K562 (cell line): Measurements from ENCODE around the gene CYB5B. TPM values are rescaled to one million over a fixed set of nuclear protein-coding genes. Genes with fewer than 3 reads are reported as not detected.

Source experiments
- CREBBP ChIP-seq: IDR thresholded peaks from one replicate; pipeline ENCODE4 v1.6.1; 2012; ENCODE audit warnings: low read depth, mild to moderate bottlenecking, control low read depth, inconsistent platforms, low read length
- HDAC6 ChIP-seq: IDR thresholded peaks from 2 replicates; pipeline ENCODE4 v1.6.1; 2012; ENCODE audit warnings: low read depth, mild to moderate bottlenecking, control low read depth, inconsistent platforms, low read length, moderate library complexity
- L3MBTL2 ChIP-seq: fragments of 450-650 bp; IDR thresholded peaks from 2 replicates; pipeline ENCODE4 v1.6.1; 2016; ENCODE audit warnings: mild to moderate bottlenecking, moderate library complexity
- NFIC ChIP-seq: fragments of 450-650 bp; IDR thresholded peaks from 2 replicates; pipeline ENCODE4 v1.6.1; 2017; ENCODE audit warnings: mild to moderate bottlenecking, inconsistent platforms
- NR2C1 ChIP-seq, 2 experiments: fragments of 450-650 bp; IDR thresholded peaks; 2 replicates each; pipeline ENCODE4 v1.6.1; 2017; ENCODE audit warnings: mild to moderate bottlenecking in 2 of 2, antibody characterized with exemption in 1 of 2, inconsistent platforms in 1 of 2, missing compliant biosample characterization in 1 of 2, missing genetic modification characterization in 1 of 2
- ZNF696 ChIP-seq: fragments of 250-450 bp; sonication (Bioruptor Pico); conservative IDR thresholded peaks from 2 replicates; pipeline ENCODE4 v1.4.0; 2020; ENCODE audit warnings: mild to moderate bottlenecking, moderate library complexity
- polyA plus RNA-seq, 8 experiments: library from polyadenylated mRNA; depleted of rRNA in 4 of 8; stranded (reverse) in 5 of 8; unstranded in 3 of 8; fragments of >200 nt; fragmentation: Nextera tagmentation in 2 of 8; fragmentation: Illumina TruSeq in 1 of 8; extraction: Ambion mirVana in 2 of 8; extraction: Trizol in 1 of 8; gene quantifications; 2 replicates each; pipeline versions ENCODE4 v1.2.1 to v1.2.3, GENCODE V29; 2011 to 2014; ENCODE audit warnings: inconsistent platforms in 1 of 8, missing spikeins in 1 of 8
- total RNA-seq, 7 experiments: library from RNA; depleted of rRNA in 6 of 7; stranded (reverse); fragments of >200 nt in 6 of 7; fragmentation: Illumina TruSeq in 2 of 7; extraction: Trizol in 2 of 7; gene quantifications; 2 replicates each; pipeline versions ENCODE4 v1.2.1 to v1.2.3, GENCODE V29; 2011 to 2021; ENCODE audit warnings: low replicate concordance in 1 of 7
- TF ChIP-seq, protein P1 (sequence below): fragments of 450-650 bp; IDR thresholded peaks from 2 replicates; pipeline ENCODE4 v1.6.1; 2016; ENCODE audit warnings: low read depth
- TF ChIP-seq, protein P2 (sequence below): fragments of 450-650 bp; formaldehyde crosslinking; IDR thresholded peaks from 2 replicates; pipeline ENCODE4 v1.4.0; 2022; ENCODE audit warnings: missing genetic modification characterization
- TF ChIP-seq, protein P3 (sequence below): fragments of 250-450 bp; sonication (Bioruptor Pico); IDR thresholded peaks from 2 replicates; pipeline ENCODE4 v1.8.0; 2021; ENCODE audit warnings: borderline replicate concordance, mild to moderate bottlenecking, moderate library complexity; ENCODE audit not compliant: poor library complexity, severe bottlenecking
- TF ChIP-seq, protein P4 (sequence below): fragments of 250-450 bp; sonication (Bioruptor Pico); IDR thresholded peaks from 2 replicates; pipeline ENCODE4 v1.4.0; 2020

The CYB5B gene
- total and polyA plus RNA-seq, 9 of the 15 experiments (the other 6 are each of a cell fraction or from before 2014, with no cell fraction given) = 29.9 to 274 (median 136) TPM

DNA sequence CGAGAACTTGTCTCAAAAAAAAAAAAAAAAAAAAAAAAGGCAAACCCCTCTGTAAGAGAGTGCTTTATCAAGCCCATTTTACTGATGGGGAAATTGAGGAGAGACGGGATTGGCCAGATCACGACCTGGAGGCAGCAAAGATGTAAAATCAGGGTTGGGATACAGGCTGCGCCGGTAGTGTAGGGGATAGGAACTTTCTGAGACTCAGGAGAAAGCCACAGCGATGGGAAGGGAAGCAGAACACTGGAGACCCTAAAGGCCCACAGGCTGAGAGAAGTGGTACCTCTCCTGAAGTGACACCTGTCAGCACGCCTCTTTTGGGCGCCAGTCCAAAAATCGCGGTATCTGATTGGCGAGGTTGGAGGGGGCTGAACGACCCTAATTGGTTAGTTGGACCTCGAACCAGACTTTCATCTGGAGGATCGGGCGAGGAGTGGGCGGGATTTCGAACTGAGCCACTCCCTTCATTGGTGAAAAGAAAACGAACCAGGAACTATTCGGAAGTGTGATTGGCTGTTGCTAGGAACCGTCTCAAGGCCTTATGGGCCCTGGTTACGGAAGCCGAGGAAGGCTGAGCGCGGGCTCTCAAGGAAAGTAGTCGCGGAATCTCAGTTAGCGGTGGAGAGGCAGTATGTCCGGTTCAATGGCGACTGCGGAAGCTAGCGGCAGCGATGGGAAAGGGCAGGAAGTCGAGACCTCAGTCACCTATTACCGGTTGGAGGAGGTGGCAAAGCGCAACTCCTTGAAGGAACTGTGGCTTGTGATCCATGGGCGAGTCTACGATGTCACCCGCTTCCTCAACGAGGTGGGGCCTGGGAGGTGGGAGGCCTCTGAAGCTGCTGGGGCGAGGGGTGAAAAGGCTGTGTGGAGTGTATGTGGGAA, at the start of gene CYB5B (continued):
- TF ChIP-seq, protein P1, sequence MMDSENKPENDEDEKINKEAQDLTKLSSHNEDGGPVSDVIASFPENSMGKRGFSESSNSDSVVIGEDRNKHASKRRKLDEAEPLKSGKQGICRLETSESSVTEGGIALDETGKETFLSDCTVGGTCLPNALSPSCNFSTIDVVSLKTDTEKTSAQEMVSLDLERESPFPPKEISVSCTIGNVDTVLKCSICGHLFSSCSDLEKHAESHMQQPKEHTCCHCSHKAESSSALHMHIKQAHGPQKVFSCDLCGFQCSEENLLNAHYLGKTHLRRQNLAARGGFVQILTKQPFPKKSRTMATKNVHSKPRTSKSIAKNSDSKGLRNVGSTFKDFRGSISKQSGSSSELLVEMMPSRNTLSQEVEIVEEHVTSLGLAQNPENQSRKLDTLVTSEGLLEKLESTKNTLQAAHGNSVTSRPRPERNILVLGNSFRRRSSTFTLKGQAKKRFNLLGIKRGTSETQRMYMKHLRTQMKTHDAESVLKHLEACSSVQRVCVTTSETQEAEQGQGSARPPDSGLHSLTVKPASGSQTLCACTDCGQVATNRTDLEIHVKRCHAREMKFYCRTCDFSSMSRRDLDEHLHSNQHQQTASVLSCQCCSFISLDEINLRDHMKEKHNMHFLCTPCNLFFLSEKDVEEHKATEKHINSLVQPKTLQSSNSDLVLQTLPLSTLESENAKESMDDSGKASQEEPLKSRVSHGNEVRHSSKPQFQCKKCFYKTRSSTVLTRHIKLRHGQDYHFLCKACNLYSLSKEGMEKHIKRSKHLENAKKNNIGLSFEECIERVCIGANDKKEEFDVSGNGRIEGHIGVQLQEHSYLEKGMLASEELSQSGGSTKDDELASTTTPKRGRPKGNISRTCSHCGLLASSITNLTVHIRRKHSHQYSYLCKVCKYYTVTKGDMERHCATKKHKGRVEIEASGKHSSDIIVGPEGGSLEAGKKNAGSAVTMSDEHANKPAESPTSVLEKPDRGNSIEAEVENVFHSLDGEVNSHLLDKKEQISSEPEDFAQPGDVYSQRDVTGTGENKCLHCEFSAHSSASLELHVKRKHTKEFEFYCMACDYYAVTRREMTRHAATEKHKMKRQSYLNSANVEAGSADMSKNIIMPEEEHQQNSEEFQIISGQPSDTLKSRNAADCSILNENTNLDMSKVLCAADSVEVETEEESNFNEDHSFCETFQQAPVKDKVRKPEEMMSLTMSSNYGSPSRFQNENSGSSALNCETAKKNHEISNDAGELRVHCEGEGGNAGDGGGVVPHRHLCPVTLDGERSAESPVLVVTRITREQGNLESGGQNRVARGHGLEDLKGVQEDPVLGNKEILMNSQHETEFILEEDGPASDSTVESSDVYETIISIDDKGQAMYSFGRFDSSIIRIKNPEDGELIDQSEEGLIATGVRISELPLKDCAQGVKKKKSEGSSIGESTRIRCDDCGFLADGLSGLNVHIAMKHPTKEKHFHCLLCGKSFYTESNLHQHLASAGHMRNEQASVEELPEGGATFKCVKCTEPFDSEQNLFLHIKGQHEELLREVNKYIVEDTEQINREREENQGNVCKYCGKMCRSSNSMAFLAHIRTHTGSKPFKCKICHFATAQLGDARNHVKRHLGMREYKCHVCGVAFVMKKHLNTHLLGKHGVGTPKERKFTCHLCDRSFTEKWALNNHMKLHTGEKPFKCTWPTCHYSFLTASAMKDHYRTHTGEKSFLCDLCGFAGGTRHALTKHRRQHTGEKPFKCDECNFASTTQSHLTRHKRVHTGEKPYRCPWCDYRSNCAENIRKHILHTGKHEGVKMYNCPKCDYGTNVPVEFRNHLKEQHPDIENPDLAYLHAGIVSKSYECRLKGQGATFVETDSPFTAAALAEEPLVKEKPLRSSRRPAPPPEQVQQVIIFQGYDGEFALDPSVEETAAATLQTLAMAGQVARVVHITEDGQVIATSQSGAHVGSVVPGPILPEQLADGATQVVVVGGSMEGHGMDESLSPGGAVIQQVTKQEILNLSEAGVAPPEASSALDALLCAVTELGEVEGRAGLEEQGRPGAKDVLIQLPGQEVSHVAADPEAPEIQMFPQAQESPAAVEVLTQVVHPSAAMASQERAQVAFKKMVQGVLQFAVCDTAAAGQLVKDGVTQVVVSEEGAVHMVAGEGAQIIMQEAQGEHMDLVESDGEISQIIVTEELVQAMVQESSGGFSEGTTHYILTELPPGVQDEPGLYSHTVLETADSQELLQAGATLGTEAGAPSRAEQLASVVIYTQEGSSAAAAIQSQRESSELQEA = peak; percentile 98
- TF ChIP-seq CREBBP = no peak
- TF ChIP-seq, protein P2, sequence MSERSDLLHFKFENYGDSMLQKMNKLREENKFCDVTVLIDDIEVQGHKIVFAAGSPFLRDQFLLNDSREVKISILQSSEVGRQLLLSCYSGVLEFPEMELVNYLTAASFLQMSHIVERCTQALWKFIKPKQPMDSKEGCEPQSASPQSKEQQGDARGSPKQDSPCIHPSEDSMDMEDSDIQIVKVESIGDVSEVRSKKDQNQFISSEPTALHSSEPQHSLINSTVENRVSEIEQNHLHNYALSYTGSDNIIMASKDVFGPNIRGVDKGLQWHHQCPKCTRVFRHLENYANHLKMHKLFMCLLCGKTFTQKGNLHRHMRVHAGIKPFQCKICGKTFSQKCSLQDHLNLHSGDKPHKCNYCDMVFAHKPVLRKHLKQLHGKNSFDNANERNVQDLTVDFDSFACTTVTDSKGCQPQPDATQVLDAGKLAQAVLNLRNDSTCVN (CRISPR knock-in tag) = no peak
- TF ChIP-seq, protein P3, sequence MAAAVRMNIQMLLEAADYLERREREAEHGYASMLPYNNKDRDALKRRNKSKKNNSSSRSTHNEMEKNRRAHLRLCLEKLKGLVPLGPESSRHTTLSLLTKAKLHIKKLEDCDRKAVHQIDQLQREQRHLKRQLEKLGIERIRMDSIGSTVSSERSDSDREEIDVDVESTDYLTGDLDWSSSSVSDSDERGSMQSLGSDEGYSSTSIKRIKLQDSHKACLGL = no peak
- TF ChIP-seq NFIC = peak; percentile 97
- TF ChIP-seq L3MBTL2 = peak; percentile 90
- TF ChIP-seq, protein P4, sequence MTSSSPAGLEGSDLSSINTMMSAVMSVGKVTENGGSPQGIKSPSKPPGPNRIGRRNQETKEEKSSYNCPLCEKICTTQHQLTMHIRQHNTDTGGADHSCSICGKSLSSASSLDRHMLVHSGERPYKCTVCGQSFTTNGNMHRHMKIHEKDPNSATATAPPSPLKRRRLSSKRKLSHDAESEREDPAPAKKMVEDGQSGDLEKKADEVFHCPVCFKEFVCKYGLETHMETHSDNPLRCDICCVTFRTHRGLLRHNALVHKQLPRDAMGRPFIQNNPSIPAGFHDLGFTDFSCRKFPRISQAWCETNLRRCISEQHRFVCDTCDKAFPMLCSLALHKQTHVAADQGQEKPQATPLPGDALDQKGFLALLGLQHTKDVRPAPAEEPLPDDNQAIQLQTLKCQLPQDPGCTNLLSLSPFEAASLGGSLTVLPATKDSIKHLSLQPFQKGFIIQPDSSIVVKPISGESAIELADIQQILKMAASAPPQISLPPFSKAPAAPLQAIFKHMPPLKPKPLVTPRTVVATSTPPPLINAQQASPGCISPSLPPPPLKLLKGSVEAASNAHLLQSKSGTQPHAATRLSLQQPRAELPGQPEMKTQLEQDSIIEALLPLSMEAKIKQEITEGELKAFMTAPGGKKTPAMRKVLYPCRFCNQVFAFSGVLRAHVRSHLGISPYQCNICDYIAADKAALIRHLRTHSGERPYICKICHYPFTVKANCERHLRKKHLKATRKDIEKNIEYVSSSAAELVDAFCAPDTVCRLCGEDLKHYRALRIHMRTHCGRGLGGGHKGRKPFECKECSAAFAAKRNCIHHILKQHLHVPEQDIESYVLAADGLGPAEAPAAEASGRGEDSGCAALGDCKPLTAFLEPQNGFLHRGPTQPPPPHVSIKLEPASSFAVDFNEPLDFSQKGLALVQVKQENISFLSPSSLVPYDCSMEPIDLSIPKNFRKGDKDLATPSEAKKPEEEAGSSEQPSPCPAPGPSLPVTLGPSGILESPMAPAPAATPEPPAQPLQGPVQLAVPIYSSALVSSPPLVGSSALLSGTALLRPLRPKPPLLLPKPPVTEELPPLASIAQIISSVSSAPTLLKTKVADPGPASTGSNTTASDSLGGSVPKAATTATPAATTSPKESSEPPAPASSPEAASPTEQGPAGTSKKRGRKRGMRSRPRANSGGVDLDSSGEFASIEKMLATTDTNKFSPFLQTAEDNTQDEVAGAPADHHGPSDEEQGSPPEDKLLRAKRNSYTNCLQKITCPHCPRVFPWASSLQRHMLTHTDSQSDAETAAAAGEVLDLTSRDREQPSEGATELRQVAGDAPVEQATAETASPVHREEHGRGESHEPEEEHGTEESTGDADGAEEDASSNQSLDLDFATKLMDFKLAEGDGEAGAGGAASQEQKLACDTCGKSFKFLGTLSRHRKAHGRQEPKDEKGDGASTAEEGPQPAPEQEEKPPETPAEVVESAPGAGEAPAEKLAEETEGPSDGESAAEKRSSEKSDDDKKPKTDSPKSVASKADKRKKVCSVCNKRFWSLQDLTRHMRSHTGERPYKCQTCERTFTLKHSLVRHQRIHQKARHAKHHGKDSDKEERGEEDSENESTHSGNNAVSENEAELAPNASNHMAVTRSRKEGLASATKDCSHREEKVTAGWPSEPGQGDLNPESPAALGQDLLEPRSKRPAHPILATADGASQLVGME (CRISPR knock-in tag) = no peak
- TF ChIP-seq ZNF696 = no peak
- no peak for TF ChIP-seq NR2C1 (IDR thresholded peaks at IDR 0.05)
- TF ChIP-seq NR2C1 (tag; IDR thresholded peaks at IDR 0.05) = no peak
- no peak for TF ChIP-seq HDAC6
